Trophoblast cell (in vitro differentiated cells and primary cell): Measurements from ENCODE around the gene SSC4D.
"Not testable (repeated sequence)": the region's sequence is repeated elsewhere in the genome, so short reads cannot be mapped to it uniquely, and the experiment has no call there.

Experiments used
- DNase-seq, 2 donors: peaks; one replicate each; pipeline ENCODE4 v3.0.0-alpha.2; 2016
- H2AFZ ChIP-seq: 2 replicates; pipeline ENCODE4 v1.6.1; 2013; ENCODE audit warnings: low read length, moderate library complexity, mild to moderate bottlenecking; ENCODE audit not compliant: insufficient read depth, poor library complexity
- H2AK5ac ChIP-seq: 2 replicates; pipeline ENCODE4 v1.6.1; 2013; ENCODE audit warnings: mild to moderate bottlenecking, low read length
- H2BK120ac ChIP-seq: 2 replicates; pipeline ENCODE4 v1.6.1; 2013; ENCODE audit warnings: low read length, mild to moderate bottlenecking, moderate library complexity; ENCODE audit not compliant: insufficient read depth, poor library complexity
- H2BK12ac ChIP-seq: 2 replicates; pipeline ENCODE4 v1.6.1; 2013; ENCODE audit warnings: mild to moderate bottlenecking, low read length, moderate library complexity
- H2BK5ac ChIP-seq: 2 replicates; pipeline ENCODE4 v1.6.1; 2013; ENCODE audit warnings: low read length, low read depth, moderate library complexity, mild to moderate bottlenecking; ENCODE audit not compliant: poor library complexity
- H3K14ac ChIP-seq: 2 replicates; pipeline ENCODE4 v1.6.1; 2013; ENCODE audit warnings: mild to moderate bottlenecking, low read length
- H3K18ac ChIP-seq: 2 replicates; pipeline ENCODE4 v1.6.1; 2013; ENCODE audit warnings: mild to moderate bottlenecking, low read length
- H3K23ac ChIP-seq: 2 replicates; pipeline ENCODE4 v1.6.1; 2013; ENCODE audit warnings: low read length
- H3K27ac ChIP-seq: 2 replicates; pipeline ENCODE4 v1.5.1; 2013; ENCODE audit warnings: low read depth, mild to moderate bottlenecking, inconsistent platforms, low read length, moderate library complexity
- H3K27me3 ChIP-seq: 2 replicates; pipeline ENCODE4 v1.6.1; 2013; ENCODE audit warnings: inconsistent platforms, mild to moderate bottlenecking, low read length, moderate library complexity; ENCODE audit not compliant: insufficient read depth
- H3K36me3 ChIP-seq, 2 experiments: 1 replicate in 1 of 2; 2 replicates in 1 of 2; pipeline ENCODE4 v1.6.1; 2013; ENCODE audit warnings: low read length in 2 of 2, mild to moderate bottlenecking in 2 of 2, moderate library complexity in 1 of 2; ENCODE audit not compliant: insufficient read depth in 2 of 2, control insufficient read depth in 1 of 2
- H3K4ac ChIP-seq: 2 replicates; pipeline ENCODE4 v1.6.1; 2013; ENCODE audit warnings: low read depth, mild to moderate bottlenecking, low read length, moderate library complexity
- H3K4me1 ChIP-seq, 2 experiments: 1 replicate in 1 of 2; 2 replicates in 1 of 2; pipeline ENCODE4 v1.6.1; 2013; ENCODE audit warnings: low read length in 2 of 2, mild to moderate bottlenecking in 2 of 2, moderate library complexity in 1 of 2; ENCODE audit not compliant: insufficient read depth in 2 of 2, control insufficient read depth in 1 of 2
- H3K4me2 ChIP-seq: 2 replicates; pipeline ENCODE4 v1.6.1; 2013; ENCODE audit warnings: inconsistent platforms, mild to moderate bottlenecking, low read length, moderate library complexity
- H3K4me3 ChIP-seq: 2 replicates; pipeline ENCODE4 v1.5.1; 2013; ENCODE audit warnings: mild to moderate bottlenecking, low read depth, low read length, inconsistent platforms
- H3K79me1 ChIP-seq: one replicate; pipeline ENCODE4 v1.6.1; 2013; ENCODE audit warnings: low read length
- H3K79me2 ChIP-seq: 2 replicates; pipeline ENCODE4 v1.6.1; 2013; ENCODE audit warnings: low read length, mild to moderate bottlenecking; ENCODE audit not compliant: control insufficient read depth, insufficient read depth, poor library complexity
- H3K9ac ChIP-seq: 2 replicates; pipeline ENCODE4 v1.6.1; 2013; ENCODE audit warnings: mild to moderate bottlenecking, low read length
- H3K9me3 ChIP-seq: 2 replicates; pipeline ENCODE4 v1.6.1; 2013; ENCODE audit warnings: low read depth, mild to moderate bottlenecking, control low read depth, inconsistent platforms, low read length; ENCODE audit not compliant: insufficient read depth
- H4K12ac ChIP-seq: 2 replicates; pipeline ENCODE4 v1.6.1; 2013; ENCODE audit warnings: low read depth, mild to moderate bottlenecking, low read length, moderate library complexity
- H4K8ac ChIP-seq: 2 replicates; pipeline ENCODE4 v1.6.1; 2013; ENCODE audit warnings: low read depth, mild to moderate bottlenecking, low read length, moderate library complexity
- H4K91ac ChIP-seq: one replicate; pipeline ENCODE4 v1.6.1; 2013; ENCODE audit warnings: low read depth, mild to moderate bottlenecking, low read length, moderate library complexity
- WGBS: extraction: QIAGEN DNeasy Blood & Tissue Kit; methylation state at CpG from one replicate; pipeline ENCODE4 v1.1.7; 2013; ENCODE audit warnings: missing lambda C conversion rate; ENCODE audit not compliant: insufficient read length, insufficient coverage; ENCODE audit errors: extremely low coverage; 5-methylcytosine and 5-hydroxymethylcytosine counted together

SSC4D gene

GRCh38 chr7:76395965-76396726, 13.4 kb downstream of the SSC4D start:
- no peak overlapping the region for H4K91ac ChIP-seq
- no peak overlapping the region for H2BK5ac ChIP-seq
- no peak for DNase-seq
- H3K4me1 ChIP-seq = peaks cover 3 to 8% of the 10 kb centered on the region in 2 experiments
- H3K27me3 ChIP-seq = no peaks in the 10 kb centered on the region
- H3K14ac ChIP-seq = no peak overlapping the region
- H4K8ac ChIP-seq = no peak overlapping the region
- H4K12ac ChIP-seq = no peak overlapping the region
- no CpG with 5 or more reads among the region's 13 CpGs for WGBS
- no peak overlapping the region for H3K18ac ChIP-seq
- no peaks in the 10 kb centered on the region for H3K36me3 ChIP-seq
- H3K4me2 ChIP-seq = no peak overlapping the region
- H2AK5ac ChIP-seq = no peak overlapping the region
- peaks cover 9% of the 10 kb centered on the region for H3K79me1 ChIP-seq
- no peak overlapping the region for H2AFZ ChIP-seq
- no peak overlapping the region for H2BK12ac ChIP-seq
- no peak overlapping the region for H3K4me3 ChIP-seq
- H3K9ac ChIP-seq = no peak overlapping the region
- H2BK120ac ChIP-seq = no peak overlapping the region
- H3K9me3 ChIP-seq = no peaks in the 10 kb centered on the region
- no peak overlapping the region for H3K27ac ChIP-seq
- H3K4ac ChIP-seq = no peak overlapping the region
- H3K23ac ChIP-seq = no peak overlapping the region
- H3K79me2 ChIP-seq = peaks cover 3% of the 10 kb centered on the region

- H4K8ac ChIP-seq, H3K4me1 ChIP-seq, DNase-seq, H3K79me2 ChIP-seq, H3K23ac ChIP-seq, H3K9ac ChIP-seq, H2AFZ ChIP-seq, H3K4me3 ChIP-seq, H3K4ac ChIP-seq, H4K91ac ChIP-seq, H4K12ac ChIP-seq, H3K14ac ChIP-seq, H3K9me3 ChIP-seq, H2BK12ac ChIP-seq, H2AK5ac ChIP-seq, H3K27ac ChIP-seq, H3K36me3 ChIP-seq, H3K79me1 ChIP-seq, H3K4me2 ChIP-seq, H2BK120ac ChIP-seq, H2BK5ac ChIP-seq, H3K27me3 ChIP-seq, H3K18ac ChIP-seq: not testable (repeated sequence)
- no CpG with 5 or more reads among the region's 11 CpGs for WGBS
Measured at GRCh38 chr7:76395605-76395964, 13.9 kb downstream of the SSC4D start.

GRCh38 chr7:76394957-76395356, 14.5 kb downstream of the SSC4D start:
- no peak overlapping the region for H4K91ac ChIP-seq
- H2AFZ ChIP-seq = no peak overlapping the region
- no peaks in the 10 kb centered on the region for H3K27me3 ChIP-seq
- no peak for DNase-seq
- no peak overlapping the region for H3K4ac ChIP-seq
- no peak overlapping the region for H3K23ac ChIP-seq
- H3K4me3 ChIP-seq = no peak overlapping the region
- peaks cover 3% of the 10 kb centered on the region for H3K79me2 ChIP-seq
- no CpG with 5 or more reads among the region's 9 CpGs for WGBS
- H4K8ac ChIP-seq = no peak overlapping the region
- H3K36me3 ChIP-seq = no peaks in the 10 kb centered on the region
- H2AK5ac ChIP-seq = no peak overlapping the region
- peaks cover 3 to 8% of the 10 kb centered on the region in 2 experiments for H3K4me1 ChIP-seq
- no peaks in the 10 kb centered on the region for H3K9me3 ChIP-seq
- no peak overlapping the region for H3K27ac ChIP-seq
- H3K9ac ChIP-seq = no peak overlapping the region
- H3K14ac ChIP-seq = no peak overlapping the region
- no peak overlapping the region for H3K4me2 ChIP-seq
- H2BK5ac ChIP-seq = no peak overlapping the region
- H2BK12ac ChIP-seq = no peak overlapping the region
- peaks cover 9% of the 10 kb centered on the region for H3K79me1 ChIP-seq
- no peak overlapping the region for H4K12ac ChIP-seq
- no peak overlapping the region for H3K18ac ChIP-seq
- no peak overlapping the region for H2BK120ac ChIP-seq

DNA sequence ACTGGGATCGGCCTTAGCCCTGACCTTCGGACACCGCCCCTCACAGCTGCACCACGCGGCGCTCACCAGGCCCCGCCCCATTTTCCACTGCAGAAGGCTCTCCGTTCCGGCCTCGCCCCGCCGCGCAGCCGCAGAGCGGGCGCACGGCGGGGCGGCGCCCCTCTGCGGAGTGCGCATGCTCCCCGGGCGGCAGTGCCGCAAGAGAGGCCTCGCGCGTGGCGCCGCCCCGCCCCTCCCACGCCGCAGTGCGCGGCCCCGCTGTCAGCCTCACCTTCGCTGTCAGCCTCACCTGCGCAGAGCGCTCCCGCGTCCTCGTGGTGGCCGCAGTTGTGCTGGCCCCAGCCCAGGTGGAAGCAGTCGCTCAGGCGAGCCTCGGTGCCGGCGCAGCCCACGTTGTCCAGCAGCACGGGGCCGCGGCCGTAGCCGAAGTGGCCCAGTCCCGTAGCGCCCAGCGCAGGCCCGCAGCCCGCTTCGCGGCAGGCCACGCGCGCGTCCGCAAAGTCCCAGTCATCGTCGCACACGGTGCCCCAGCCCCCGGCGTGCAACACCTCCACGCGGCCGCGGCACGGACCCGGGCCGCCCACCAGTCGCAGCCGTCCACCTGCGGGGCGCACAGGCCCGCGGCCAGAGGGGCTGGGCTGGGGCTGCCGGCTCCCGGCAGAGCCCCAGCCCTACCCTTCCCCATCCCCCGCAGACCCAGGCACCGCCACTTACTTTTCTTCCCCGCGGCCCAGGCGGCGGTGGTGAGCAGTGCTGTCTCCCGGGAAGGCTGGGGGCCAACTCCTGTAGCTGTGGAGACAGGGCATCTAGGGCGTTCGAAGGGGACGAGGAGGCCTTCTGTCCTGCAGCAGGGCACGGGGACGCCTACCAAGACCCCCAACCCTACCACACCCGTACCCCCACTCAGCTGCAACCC, 16.1 kb downstream of the SSC4D start:
- Histone ChIP-seq H4K12ac (peak overlapping the region; percentile 99), H4K91ac (peak overlapping the region; percentile 96), H3K9ac (peak overlapping the region; percentile 91), H3K18ac (peak overlapping the region; percentile 93), H3K27ac (peak overlapping the region; percentile 7), H2AK5ac (peak overlapping the region; percentile 86), H2BK120ac (peak overlapping the region; percentile 70), H3K14ac (peak overlapping the region; percentile 99), H3K27me3 (no peaks in the 10 kb centered on the region), H2BK12ac (no peak overlapping the region), H3K4me2 (peak overlapping the region; percentile 100), H3K4me3 (peak overlapping the region; percentile 96), H3K9me3 (no peaks in the 10 kb centered on the region), H2AFZ (peak overlapping the region; percentile 98), H3K36me3 (no peaks in the 10 kb centered on the region), H3K4ac (peak overlapping the region; percentile 77), H3K23ac (peak overlapping the region; percentile 60), H3K4me1 (peaks cover 10 to 14% of the 10 kb centered on the region in 2 experiments), H3K79me2 (peaks cover 3% of the 10 kb centered on the region), H2BK5ac (peak overlapping the region; percentile 43), H4K8ac (peak overlapping the region; percentile 96), H3K79me1 (peaks cover 12% of the 10 kb centered on the region)
- WGBS = no CpG with 5 or more reads among the region's 99 CpGs
- peak; percentile 87 to 97 for DNase-seq
